HEK293 (cell line): ENCODE data around the gene METTL3.

Experiments
- CTCF ChIA-PET: fragments of 350-600 bp; formaldehyde crosslinking; extraction: SDS; loops from one replicate; lab custom pipeline; 2021; ENCODE audit warnings: antibody characterized with exemption; lab: Yijun Ruan, JAX
- POLR2A ChIA-PET: fragments of 300-600 bp; formaldehyde crosslinking; extraction: SDS; loops from one replicate; lab custom pipeline; 2020; ENCODE audit warnings: antibody characterized with exemption, inconsistent platforms; lab: Yijun Ruan, JAX
- H3K27ac ChIP-seq: fragments of 200-500 bp; sonication (Bioruptor generic); 2 replicates; pipeline ENCODE4 v1.5.1; 2014; ENCODE audit warnings: low read depth, low read length, control low read depth, inconsistent platforms; ENCODE audit errors: extremely low read depth
- H3K36me3 ChIP-seq, 2 experiments: fragments of 200-500 bp in 1 of 2; sonication (Bioruptor generic) in 1 of 2; 1 replicate in 1 of 2; 2 replicates in 1 of 2; pipeline ENCODE4 v1.5.1; 2014 to 2017; ENCODE audit warnings: inconsistent platforms in 2 of 2, low read length in 2 of 2; ENCODE audit not compliant: control insufficient read depth in 2 of 2, insufficient read depth in 1 of 2
- H3K4me1 ChIP-seq: fragments of 200-500 bp; sonication (Bioruptor generic); 2 replicates; pipeline ENCODE4 v1.5.1; 2014; ENCODE audit warnings: mild to moderate bottlenecking, low read length, inconsistent platforms; ENCODE audit not compliant: control insufficient read depth, insufficient read depth
- H3K4me3 ChIP-seq: 2 replicates; pipeline ENCODE4 v1.5.1; 2011; ENCODE audit warnings: low read depth, mild to moderate bottlenecking, control low read depth, low read length, moderate library complexity
- H3K9me3 ChIP-seq: fragments of 200-500 bp; sonication (Bioruptor generic); 2 replicates; pipeline ENCODE4 v1.5.1; 2014; ENCODE audit warnings: low read depth, low read length, inconsistent platforms; ENCODE audit not compliant: control insufficient read depth, insufficient read depth
- IKZF3 ChIP-seq: fragments of 450-650 bp; IDR thresholded peaks from 2 replicates; pipeline ENCODE4 v1.5.0; 2018; ENCODE audit warnings: missing biosample characterization, mild to moderate bottlenecking, missing genetic modification characterization, moderate library complexity
- KLF1 ChIP-seq: fragments of 450-650 bp; formaldehyde crosslinking; IDR thresholded peaks from 2 replicates; pipeline ENCODE4 v1.5.1; 2016; ENCODE audit warnings: missing biosample characterization, missing genetic modification characterization
- KLF9 ChIP-seq: fragments of 450-650 bp; formaldehyde crosslinking; IDR thresholded peaks from 2 replicates; pipeline ENCODE4 v1.5.1; 2016; ENCODE audit warnings: missing biosample characterization, missing genetic modification characterization, low read depth
- PRDM1 ChIP-seq: fragments of 450-650 bp; formaldehyde crosslinking; IDR thresholded peaks from 2 replicates; pipeline ENCODE4; 2016; ENCODE audit warnings: missing biosample characterization, missing genetic modification characterization
- TCF7L2 ChIP-seq: IDR thresholded peaks from 2 replicates; pipeline ENCODE4 v1.6.1; 2011; ENCODE audit warnings: low read depth, mild to moderate bottlenecking, inconsistent platforms, low read length, moderate library complexity, borderline replicate concordance
- TRIM28 ChIP-seq: IDR thresholded peaks from 2 replicates; pipeline ENCODE4 v1.6.1; 2011; ENCODE audit warnings: low read length, control low read depth, borderline replicate concordance
- ZNF24 ChIP-seq: fragments of 450-650 bp; formaldehyde crosslinking; IDR thresholded peaks from 2 replicates; pipeline ENCODE4 v1.5.1; 2016; ENCODE audit warnings: missing biosample characterization, missing genetic modification characterization
- ZNF335 ChIP-seq: fragments of 450-650 bp; formaldehyde crosslinking; conservative IDR thresholded peaks from 2 replicates; pipeline ENCODE4 v1.5.1; 2016; ENCODE audit warnings: missing biosample characterization, missing genetic modification characterization
- ZNF426 ChIP-seq: fragments of 450-650 bp; formaldehyde crosslinking; IDR thresholded peaks from 2 replicates; pipeline ENCODE4 v1.5.1; 2017; ENCODE audit warnings: missing biosample characterization, missing genetic modification characterization, mild to moderate bottlenecking, inconsistent platforms, moderate library complexity
- ZNF561 ChIP-seq: fragments of 450-650 bp; IDR thresholded peaks from 2 replicates; pipeline ENCODE4 v1.5.1; 2018; ENCODE audit warnings: missing biosample characterization, missing genetic modification characterization, borderline replicate concordance
- ZNF600 ChIP-seq: fragments of 450-650 bp; formaldehyde crosslinking; IDR thresholded peaks from 2 replicates; pipeline ENCODE4 v1.5.1; 2016; ENCODE audit warnings: missing biosample characterization, missing genetic modification characterization
- ZNF629 ChIP-seq: fragments of 450-650 bp; formaldehyde crosslinking; IDR thresholded peaks from 2 replicates; pipeline ENCODE4 v1.5.1; 2017; ENCODE audit warnings: missing biosample characterization, missing genetic modification characterization
- TF ChIP-seq, protein P1 (sequence below): fragments of 450-650 bp; formaldehyde crosslinking; IDR thresholded peaks from 2 replicates; pipeline ENCODE4; 2016; ENCODE audit warnings: missing biosample characterization, missing genetic modification characterization
- TF ChIP-seq, protein P2 (sequence below): fragments of 450-650 bp; formaldehyde crosslinking; IDR thresholded peaks from 2 replicates; pipeline ENCODE4 v1.5.1; 2016; ENCODE audit warnings: missing biosample characterization, missing genetic modification characterization
- TF ChIP-seq, protein P3 (sequence below): fragments of 450-650 bp; formaldehyde crosslinking; IDR thresholded peaks from 2 replicates; pipeline ENCODE4 v1.5.1; 2016; ENCODE audit warnings: missing biosample characterization, missing genetic modification characterization, low read depth

The METTL3 gene

DNA sequence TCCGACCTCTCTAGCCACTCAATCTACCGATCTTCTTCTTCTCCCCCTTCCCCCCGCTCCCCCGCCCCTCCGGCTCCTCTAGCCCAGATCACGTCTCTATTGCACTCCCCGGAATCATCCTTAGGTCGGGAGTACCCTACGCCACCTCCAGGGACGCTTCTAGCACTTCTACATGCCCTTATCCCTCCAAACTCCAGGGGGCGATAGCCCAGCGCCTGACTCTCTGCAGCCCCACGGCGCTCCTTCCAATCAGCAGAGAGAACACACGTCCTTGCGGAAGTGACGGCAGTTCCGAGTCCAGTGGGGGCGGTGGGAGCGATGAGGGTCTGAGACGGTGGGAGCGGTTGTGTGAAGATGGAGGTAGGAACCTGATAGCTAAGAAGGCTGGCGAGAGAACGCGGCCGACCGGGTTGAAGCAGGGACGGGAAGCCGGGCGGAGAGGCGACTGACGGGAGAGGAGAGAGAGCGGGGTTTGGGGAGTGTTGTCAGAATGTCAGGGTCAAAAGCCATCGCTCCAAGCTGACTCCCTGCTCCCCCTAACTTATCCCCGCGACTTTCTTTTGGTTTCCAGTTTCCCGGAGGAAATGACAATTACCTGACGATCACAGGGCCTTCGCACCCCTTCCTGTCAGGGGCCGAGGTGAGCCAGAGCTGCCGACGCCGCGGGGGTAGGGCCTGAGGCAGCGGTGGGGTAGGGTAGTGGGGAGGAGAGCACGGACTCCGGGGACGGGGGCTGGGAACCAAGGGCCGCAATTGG is 34.0 kb downstream of the METTL3 start, which contains the start of the genes RAB2B and TOX4 (continued):
- TF ChIP-seq TCF7L2 = no peak
- no peak for TF ChIP-seq ZNF426 (tag by site-specific recombination)

DNA sequence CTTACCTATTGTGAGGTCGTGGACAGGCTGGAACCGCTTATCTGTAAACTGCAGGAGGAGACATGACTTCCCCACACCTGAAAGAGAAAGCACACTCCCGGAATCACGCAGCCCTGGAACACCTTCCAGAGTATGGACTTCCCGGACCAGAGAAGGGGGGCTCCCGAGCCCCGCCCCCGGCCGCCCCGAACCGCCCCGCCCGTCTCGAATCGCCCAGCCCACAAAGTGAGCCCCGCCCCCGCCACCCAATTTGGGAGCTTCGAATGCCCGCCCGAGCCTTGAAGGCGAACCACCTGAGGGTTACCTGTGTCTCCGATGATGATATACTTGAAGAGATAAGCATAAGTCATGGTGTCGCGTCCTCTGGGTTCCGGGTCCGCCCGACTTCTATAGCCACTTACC is 34.6 kb downstream of the METTL3 start:
- POLR2A ChIA-PET = interaction anchor here (0.9 to 3.0 kb wide), 7 partner anchors 12 to 50 kb away, joined by 3 to 20 read pairs (median 4); partner anchors contain the start of genes CHD8, METTL3 and SALL2
- no peaks in the 10 kb centered on the region for H3K9me3 ChIP-seq

DNA sequence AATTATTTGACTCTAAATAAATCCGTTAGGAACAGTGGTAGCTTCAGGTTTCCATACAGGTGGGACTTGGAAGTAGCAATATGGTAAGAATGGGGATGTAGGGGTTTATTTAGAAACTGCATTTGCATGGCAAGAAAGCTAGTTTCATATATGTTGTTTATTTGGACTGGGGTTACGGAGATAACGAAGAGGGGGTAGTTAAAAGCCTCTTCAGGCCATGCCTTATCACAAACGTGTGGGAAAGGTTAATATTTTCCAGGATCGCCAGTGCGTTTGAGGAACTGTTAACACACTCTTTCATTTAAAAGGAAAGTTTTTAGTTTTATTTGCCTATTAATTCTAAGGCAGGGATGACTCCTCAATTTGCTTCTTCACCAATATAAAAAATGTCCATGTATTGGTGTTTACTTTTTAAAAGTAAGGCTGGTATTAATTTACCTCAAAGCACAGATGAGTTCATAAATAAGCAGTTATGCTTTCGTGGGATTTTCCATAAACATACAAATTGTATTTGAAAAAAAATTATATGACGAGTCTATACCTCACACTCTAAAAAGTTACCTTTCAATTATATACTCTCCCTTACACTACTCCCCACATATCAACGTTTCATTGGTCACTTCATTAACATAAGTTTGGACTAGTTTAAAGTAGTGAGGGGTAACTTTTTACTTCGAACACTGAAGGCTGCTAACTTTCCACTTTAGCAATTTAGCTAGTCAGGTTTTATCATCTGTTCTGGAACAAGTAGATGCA is 35.2 kb downstream of the METTL3 start:
- no peaks in the 10 kb centered on the region for H3K9me3 ChIP-seq
- ChIA-PET CTCF (interaction anchor here (0.6 to 2.9 kb wide), 8 partner anchors 9 to 166 kb away, joined by 3 to 12 read pairs (median 3); no protein-coding TSS in a partner anchor), POLR2A (interaction anchor here (0.9 to 3.0 kb wide), 4 partner anchors 12 to 39 kb away, joined by 4 to 20 read pairs (median 8); partner anchors contain the start of genes CHD8 and METTL3)
- peaks cover 27 to 35% of the 10 kb centered on the region in 2 experiments for H3K36me3 ChIP-seq
- TF ChIP-seq, protein P1, sequence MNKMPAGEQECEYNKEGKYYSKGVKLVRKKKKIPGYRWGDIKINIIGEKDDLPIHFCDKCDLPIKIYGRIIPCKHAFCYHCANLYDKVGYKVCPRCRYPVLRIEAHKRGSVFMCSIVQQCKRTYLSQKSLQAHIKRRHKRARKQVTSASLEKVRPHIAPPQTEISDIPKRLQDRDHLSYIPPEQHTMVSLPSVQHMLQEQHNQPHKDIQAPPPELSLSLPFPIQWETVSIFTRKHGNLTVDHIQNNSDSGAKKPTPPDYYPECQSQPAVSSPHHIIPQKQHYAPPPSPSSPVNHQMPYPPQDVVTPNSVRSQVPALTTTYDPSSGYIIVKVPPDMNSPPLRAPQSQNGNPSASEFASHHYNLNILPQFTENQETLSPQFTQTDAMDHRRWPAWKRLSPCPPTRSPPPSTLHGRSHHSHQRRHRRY = no peak
- TF ChIP-seq ZNF561 (tag by site-specific recombination) = 0 out of 2 replicates have a peak, but pooled peaks have one; percentile 48
- TF ChIP-seq PRDM1 = peak; percentile 38; the same call in 1 of the 2 replicates
- TF ChIP-seq KLF9 = no peak
- H3K27ac ChIP-seq = 0 out of 2 replicates have a peak overlapping the region, but pooled peaks have one; percentile 43
- peak overlapping the region; percentile 90 for H3K4me3 ChIP-seq
- no peaks in the 10 kb centered on the region for H3K4me1 ChIP-seq

More for the DNA sequence above, 34.6 kb downstream of the METTL3 start:
- H3K4me1 ChIP-seq = no peaks in the 10 kb centered on the region
- H3K27ac ChIP-seq = 0 out of 2 replicates have a peak overlapping the region, but pooled peaks have one; percentile 43
- CTCF ChIA-PET = interaction anchor here (0.6 to 2.9 kb wide), 9 partner anchors 10 to 166 kb away, joined by 3 to 12 read pairs (median 3); no protein-coding TSS in a partner anchor
- H3K4me3 ChIP-seq = peak overlapping the region; percentile 90
- 0 out of 2 replicates have a peak, but pooled peaks have one; percentile 27 for TF ChIP-seq IKZF3 (tag by site-specific recombination)
- no peak for TF ChIP-seq ZNF24 (tag by site-specific recombination)
- peak; percentile 60 for TF ChIP-seq ZNF335 (tag by site-specific recombination)
- TF ChIP-seq KLF1 (tag by site-specific recombination) = 0 out of 2 replicates have a peak, but pooled peaks have one; percentile 21
- TF ChIP-seq ZNF600 (tag by site-specific recombination) = peak; percentile 37; the same call in 1 of the 2 replicates
- TF ChIP-seq ZNF629 (tag by site-specific recombination) = no peak
- TF ChIP-seq, protein P2, sequence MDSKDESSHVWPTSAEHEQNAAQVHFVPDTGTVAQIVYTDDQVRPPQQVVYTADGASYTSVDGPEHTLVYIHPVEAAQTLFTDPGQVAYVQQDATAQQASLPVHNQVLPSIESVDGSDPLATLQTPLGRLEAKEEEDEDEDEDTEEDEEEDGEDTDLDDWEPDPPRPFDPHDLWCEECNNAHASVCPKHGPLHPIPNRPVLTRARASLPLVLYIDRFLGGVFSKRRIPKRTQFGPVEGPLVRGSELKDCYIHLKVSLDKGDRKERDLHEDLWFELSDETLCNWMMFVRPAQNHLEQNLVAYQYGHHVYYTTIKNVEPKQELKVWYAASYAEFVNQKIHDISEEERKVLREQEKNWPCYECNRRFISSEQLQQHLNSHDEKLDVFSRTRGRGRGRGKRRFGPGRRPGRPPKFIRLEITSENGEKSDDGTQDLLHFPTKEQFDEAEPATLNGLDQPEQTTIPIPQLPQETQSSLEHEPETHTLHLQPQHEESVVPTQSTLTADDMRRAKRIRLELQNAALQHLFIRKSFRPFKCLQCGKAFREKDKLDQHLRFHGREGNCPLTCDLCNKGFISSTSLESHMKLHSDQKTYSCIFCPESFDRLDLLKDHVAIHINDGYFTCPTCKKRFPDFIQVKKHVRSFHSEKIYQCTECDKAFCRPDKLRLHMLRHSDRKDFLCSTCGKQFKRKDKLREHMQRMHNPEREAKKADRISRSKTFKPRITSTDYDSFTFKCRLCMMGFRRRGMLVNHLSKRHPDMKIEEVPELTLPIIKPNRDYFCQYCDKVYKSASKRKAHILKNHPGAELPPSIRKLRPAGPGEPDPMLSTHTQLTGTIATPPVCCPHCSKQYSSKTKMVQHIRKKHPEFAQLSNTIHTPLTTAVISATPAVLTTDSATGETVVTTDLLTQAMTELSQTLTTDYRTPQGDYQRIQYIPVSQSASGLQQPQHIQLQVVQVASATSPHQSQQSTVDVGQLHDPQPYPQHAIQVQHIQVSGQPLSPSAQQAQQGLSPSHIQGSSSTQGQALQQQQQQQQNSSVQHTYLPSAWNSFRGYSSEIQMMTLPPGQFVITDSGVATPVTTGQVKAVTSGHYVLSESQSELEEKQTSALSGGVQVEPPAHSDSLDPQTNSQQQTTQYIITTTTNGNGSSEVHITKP = peak; percentile 100
- TF ChIP-seq KLF9 = peak; percentile 65
- TF ChIP-seq, protein P3, sequence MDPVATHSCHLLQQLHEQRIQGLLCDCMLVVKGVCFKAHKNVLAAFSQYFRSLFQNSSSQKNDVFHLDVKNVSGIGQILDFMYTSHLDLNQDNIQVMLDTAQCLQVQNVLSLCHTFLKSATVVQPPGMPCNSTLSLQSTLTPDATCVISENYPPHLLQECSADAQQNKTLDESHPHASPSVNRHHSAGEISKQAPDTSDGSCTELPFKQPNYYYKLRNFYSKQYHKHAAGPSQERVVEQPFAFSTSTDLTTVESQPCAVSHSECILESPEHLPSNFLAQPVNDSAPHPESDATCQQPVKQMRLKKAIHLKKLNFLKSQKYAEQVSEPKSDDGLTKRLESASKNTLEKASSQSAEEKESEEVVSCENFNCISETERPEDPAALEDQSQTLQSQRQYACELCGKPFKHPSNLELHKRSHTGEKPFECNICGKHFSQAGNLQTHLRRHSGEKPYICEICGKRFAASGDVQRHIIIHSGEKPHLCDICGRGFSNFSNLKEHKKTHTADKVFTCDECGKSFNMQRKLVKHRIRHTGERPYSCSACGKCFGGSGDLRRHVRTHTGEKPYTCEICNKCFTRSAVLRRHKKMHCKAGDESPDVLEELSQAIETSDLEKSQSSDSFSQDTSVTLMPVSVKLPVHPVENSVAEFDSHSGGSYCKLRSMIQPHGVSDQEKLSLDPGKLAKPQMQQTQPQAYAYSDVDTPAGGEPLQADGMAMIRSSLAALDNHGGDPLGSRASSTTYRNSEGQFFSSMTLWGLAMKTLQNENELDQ = no peak
- no peak for TF ChIP-seq TRIM28
- H3K36me3 ChIP-seq = peaks cover 27 to 38% of the 10 kb centered on the region in 2 experiments
